Measurements from ENCODE around the gene FSHR.

The FSHR gene

GRCh38 chr2:48952614-48953013 is 201.7 kb downstream of the FSHR start:
- no peak for DNase-seq

GRCh38 chr2:48952143-48952542 is 202.2 kb downstream of the FSHR start:
- DNase-seq = no peak

GRCh38 chr2:48948400-48949125 is 205.8 kb downstream of the FSHR start:
- DNase-seq = no peak

GRCh38 chr2:48946449-48947048 is 207.8 kb downstream of the FSHR start:
- DNase-seq = peak; percentile 3

- DNase-seq = no peak
Measured at GRCh38 chr2:48944956-48945355, 209.4 kb downstream of the FSHR start.

GRCh38 chr2:48943436-48943835 is 210.9 kb downstream of the FSHR start:
- no peak for DNase-seq

- DNase-seq = no peak
Measured at GRCh38 chr2:48941908-48942307, 212.4 kb downstream of the FSHR start.

GRCh38 chr2:48941456-48941855 is 212.9 kb downstream of the FSHR start:
- no peak for DNase-seq

GRCh38 chr2:48940606-48941005 is 213.7 kb downstream of the FSHR start:
- no peak for DNase-seq

- DNase-seq = no peak
Measured at GRCh38 chr2:48939232-48939631, 215.1 kb downstream of the FSHR start.

DNA sequence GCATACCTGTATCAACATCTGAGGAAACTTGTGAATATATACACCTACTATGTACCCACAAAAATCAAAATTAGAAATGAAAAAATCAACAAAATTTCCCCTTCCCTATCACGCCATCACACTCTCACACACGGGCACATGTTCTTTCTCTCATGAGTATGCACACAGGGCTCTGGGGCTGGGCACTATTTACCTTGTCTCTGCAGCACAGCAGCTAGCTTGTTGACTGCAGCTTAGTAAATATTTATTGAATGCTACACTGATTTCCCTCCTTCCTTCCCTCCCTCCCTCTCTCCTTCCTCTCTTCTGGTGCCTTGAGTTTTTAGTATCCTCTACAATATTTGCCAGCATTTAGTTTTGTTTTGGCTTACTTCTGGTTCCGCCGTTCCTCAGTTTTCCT is 216.1 kb downstream of the FSHR start:
- DNase-seq = no peak

DNA sequence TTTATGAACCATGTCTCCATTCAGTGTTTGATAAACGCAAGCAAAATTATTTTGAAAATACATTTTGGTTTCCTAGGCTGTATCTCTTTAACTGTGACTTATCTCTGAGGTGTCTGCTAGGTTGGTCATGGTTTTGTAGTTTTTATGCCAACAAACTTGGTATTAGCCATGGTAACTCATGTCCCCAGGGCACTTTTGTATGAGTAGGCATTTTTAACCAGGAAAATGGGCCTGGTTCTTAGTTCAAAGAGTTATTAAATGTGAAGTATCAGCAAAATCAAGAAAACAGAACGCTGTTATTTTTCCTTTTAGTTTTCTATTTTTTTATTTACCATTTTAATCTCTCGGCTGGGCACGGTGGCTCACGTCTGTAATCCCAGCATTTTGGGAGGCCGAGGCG is 219.5 kb downstream of the FSHR start:
- no peak for DNase-seq

DNA sequence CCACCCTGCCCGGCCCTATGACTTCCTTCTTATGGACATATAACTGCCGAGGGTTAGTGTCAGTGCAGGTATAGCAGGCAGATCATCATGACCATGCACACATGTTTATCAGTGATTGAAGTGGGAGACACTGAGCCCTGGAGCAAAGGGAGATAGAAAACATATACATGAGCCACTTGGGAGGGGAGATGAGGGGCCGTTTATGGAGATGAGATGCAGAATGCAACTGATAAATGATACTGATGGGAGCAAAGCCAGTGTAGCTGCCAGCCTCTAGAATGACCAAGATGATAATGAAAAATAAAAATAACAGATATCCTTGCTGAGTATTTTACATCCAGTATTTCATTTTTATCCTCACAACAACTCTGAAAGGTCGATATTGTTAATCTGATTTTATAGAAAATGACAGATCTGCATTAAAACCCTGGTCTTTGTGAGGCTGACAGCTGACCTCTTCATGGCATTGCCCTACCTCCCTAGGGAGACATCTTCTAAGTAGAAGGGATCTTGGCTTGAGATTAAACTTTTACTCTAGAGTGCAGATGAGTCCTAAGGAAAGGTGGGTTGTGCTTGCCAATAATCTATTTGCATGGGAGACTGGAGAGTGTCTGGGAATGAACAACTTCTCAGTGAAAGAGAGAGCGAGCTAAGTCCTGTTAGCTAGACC is 220.4 kb downstream of the FSHR start:
- DNase-seq = no peak

- no peak for DNase-seq
Measured at GRCh38 chr2:48932667-48933066, 221.6 kb downstream of the FSHR start.

DNA sequence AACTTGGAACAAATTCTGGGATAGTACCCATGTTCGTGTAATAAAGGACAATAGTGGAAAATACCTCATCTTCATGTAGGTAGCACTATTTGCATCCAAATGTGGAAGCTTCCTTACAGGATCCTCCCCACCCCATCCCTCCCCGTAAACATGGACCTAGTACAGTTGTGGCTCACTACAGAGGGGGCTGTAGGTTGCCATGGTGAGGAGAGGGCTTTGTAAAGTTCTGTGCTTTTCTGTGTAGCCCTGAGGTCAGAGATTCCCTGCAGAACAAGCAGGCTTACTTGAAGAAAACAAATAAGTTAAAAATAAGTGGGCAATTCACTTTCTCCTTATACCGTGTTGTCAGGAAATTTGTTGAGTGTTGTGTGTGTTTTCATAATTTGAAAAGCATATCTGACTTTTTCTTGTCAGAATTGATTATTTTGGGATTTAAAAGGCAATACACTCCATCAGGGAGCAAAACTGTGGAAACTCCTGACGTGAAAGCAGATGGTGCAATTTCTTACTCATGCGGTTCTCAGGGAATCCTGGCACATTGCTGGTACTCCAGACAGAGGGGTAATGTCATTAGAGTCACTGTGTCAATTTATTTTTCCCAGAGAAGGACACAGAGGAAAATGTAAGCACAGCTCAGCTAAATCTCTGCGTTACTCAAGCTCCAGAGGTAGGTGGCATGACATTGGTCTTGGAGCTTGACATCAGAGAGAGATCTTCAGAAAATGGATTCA is 224.6 kb downstream of the FSHR start:
- DNase-seq = no peak

DNA sequence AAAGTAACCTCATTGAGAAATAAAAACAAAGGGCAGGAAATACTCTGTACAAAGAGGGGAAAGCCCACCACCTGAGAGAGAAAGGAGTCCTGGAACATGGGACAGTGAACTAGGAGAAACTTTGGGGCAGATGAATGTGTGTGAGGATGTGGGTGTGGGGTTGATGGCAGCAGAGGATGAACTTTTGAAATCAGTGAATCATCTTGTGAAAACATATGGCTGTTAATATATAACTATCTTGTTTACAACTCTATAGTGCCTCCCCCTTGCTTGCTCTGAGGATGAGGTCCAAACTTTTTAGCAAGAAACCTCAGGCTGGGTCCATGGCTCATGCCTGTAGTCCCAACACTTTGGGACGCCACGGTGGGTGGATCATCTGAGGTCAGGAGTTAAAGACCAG is 227.0 kb downstream of the FSHR start:
- DNase-seq = no peak

DNA sequence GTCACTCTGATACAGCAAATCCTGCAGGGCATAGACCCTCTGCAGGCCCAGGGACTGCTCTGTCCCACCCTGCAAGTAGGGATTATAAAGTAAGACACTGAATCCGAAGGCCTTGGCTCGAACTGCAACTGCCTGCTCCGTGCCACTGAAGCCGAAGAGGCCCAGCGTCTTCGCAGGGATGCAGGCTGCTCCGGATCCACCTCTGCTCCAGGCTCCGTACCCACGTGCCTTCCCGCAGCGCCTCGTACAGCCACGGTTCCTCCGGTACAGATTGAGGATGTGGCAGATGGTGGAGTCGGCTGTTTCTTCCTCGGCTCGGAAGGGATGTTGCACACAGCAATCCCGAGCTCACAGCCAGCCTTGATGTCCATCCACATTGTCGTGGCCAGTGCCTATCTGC is 238.4 kb downstream of the FSHR start:
- DNase-seq = no peak

GRCh38 chr2:48915227-48915626 is 239.1 kb downstream of the FSHR start:
- DNase-seq = no peak

- no peak for DNase-seq
Measured at GRCh38 chr2:48914477-48915089, 239.7 kb downstream of the FSHR start.
